ENCODE results near the gene SH3BP5.

The SH3BP5 gene

DNA sequence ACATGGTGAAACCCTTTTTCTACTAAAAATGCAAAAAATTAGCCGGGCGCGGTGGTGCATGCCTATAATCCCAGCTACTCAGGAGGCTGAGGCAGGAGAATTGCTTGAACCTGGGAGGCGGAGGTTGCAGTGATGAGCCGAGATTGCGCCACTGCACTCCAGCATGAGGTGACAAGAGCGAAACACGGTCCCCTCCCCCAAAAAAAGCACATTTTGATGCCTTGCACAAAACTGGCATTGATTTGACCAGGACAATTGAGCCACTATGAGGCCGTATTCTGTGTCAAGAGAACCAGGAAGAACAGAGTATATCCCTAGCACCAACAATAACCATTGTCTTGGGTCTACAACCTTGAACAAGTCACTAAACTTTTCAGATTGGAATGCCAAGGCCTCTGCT, 50.6 kb downstream of the SH3BP5 start:
- intact Hi-C loops (cut with DNase I; ENCODE audit: low total_unique reads) = no loop called here
- DNase-seq = no peak
- no peak overlapping the region for H3K27ac ChIP-seq
- no peaks in the 10 kb centered on the region for H3K27me3 ChIP-seq
- no peaks in the 10 kb centered on the region for H3K9me3 ChIP-seq
- H3K36me3 ChIP-seq = no peaks in the 10 kb centered on the region
- H3K4me1 ChIP-seq = peaks cover 0 to 16% (median 10%) of the 10 kb centered on the region in 4 donors
- TF ChIP-seq, protein P1, sequence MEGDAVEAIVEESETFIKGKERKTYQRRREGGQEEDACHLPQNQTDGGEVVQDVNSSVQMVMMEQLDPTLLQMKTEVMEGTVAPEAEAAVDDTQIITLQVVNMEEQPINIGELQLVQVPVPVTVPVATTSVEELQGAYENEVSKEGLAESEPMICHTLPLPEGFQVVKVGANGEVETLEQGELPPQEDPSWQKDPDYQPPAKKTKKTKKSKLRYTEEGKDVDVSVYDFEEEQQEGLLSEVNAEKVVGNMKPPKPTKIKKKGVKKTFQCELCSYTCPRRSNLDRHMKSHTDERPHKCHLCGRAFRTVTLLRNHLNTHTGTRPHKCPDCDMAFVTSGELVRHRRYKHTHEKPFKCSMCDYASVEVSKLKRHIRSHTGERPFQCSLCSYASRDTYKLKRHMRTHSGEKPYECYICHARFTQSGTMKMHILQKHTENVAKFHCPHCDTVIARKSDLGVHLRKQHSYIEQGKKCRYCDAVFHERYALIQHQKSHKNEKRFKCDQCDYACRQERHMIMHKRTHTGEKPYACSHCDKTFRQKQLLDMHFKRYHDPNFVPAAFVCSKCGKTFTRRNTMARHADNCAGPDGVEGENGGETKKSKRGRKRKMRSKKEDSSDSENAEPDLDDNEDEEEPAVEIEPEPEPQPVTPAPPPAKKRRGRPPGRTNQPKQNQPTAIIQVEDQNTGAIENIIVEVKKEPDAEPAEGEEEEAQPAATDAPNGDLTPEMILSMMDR (IDR thresholded peaks at IDR 0.05) = no peak
- no peak overlapping the region for H3K4me3 ChIP-seq

DNA sequence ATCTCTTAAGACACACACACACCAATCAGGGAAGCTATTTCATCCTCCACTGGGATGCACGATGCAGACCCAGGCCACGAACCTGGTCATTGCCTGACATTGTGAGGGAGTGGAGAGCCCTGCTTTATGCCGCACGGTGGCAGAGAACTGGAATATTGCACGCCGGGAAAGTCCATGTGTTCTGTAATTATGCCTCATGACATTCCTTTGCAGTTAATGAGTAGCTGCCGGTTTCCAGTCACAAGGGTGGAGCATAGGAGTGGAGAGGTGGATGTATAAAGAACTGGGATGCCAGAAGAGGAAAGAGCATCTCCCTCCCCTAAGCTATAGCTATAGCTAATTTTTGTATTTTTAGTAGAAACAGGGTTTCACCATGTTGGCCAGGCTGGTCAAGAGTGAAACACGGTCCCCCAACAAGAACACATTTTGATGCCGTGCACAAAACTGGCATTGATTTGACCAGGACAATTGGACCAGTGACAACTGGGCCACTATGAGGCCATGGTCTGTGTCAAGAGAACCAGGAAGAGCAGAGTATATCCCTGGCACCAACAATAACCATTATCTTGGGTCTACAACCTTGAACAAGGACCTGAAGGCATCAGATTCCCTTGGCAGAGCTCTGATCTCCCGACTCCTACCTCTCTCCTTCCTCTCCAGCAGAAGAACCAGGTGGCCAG, 51.4 kb downstream of the SH3BP5 start:
- no peak for DNase-seq
- Histone ChIP-seq H3K27me3 (no peaks in the 10 kb centered on the region), H3K36me3 (no peaks in the 10 kb centered on the region), H3K27ac (no peak overlapping the region), H3K4me1 (peaks cover 0 to 14% (median 4%) of the 10 kb centered on the region in 4 donors), H3K4me3 (no peak overlapping the region), H3K9me3 (no peaks in the 10 kb centered on the region)
- TF ChIP-seq, protein P1 (IDR thresholded peaks at IDR 0.05) = no peak
- intact Hi-C loops (cut with DNase I; ENCODE audit: low total_unique reads) = no loop called here

- Histone ChIP-seq H3K9me3 (no peaks in the 10 kb centered on the region), H3K4me1 (peaks cover 0 to 14% (median 3%) of the 10 kb centered on the region in 4 donors), H3K4me3 (no peak overlapping the region), H3K27me3 (no peaks in the 10 kb centered on the region), H3K36me3 (no peaks in the 10 kb centered on the region), H3K27ac (no peak overlapping the region)
- TF ChIP-seq, protein P1 (IDR thresholded peaks at IDR 0.05) = no peak
- peak in 1 of 2 donors; percentile 60 for DNase-seq
- intact Hi-C loops (cut with DNase I; ENCODE audit: low total_unique reads) = no loop called here
These were observed 52.5 kb downstream of the SH3BP5 start for GRCh38 chr3:15279671-15280402.

- Histone ChIP-seq H3K4me3 (no peak overlapping the region), H3K27ac (no peak overlapping the region), H3K36me3 (no peaks in the 10 kb centered on the region), H3K27me3 (no peaks in the 10 kb centered on the region), H3K4me1 (peaks cover 0 to 10% (median under 1%) of the 10 kb centered on the region in 4 donors), H3K9me3 (no peaks in the 10 kb centered on the region)
- TF ChIP-seq, protein P1 (IDR thresholded peaks at IDR 0.05) = no peak
- intact Hi-C loops (cut with DNase I; ENCODE audit: low total_unique reads) = no loop called here
- DNase-seq = no peak
These were observed 53.2 kb downstream of the SH3BP5 start for GRCh38 chr3:15279205-15279604.

DNA sequence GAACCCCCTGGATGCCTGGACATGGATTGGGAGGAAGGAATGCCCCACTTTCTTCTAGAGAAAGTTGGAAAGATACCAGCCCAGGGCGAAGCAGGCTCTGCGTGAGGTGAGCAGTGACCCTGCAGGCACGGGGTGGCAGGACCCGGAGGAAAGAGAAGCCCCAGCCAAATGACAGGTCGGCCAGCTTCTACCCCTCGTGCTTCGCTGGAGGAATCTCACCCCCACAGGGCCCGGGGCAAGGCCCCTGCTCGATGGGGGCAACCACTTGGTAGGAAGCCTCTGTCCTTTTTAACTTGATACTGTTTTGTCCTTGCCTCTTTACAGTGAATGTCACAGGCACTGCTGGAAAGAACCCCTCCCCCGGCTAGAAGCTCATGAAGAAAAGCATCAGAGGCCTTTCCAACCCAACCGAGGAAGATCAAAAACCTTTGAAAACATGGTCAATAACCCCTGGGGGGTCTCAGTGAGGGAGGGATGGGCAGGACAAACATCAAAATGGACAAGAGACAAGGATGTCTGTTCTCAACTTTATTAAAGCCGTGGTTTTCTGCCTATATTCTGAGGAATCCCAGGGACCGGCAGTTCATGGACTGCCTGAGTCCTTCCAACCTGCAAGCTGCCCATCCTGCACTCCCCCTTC, 54.4 kb downstream of the SH3BP5 start:
- Histone ChIP-seq H3K36me3 (no peaks in the 10 kb centered on the region), H3K9me3 (no peaks in the 10 kb centered on the region), H3K4me1 (peaks cover 0 to 10% (median 0%) of the 10 kb centered on the region in 4 donors), H3K27me3 (no peaks in the 10 kb centered on the region), H3K4me3 (no peak overlapping the region), H3K27ac (no peak overlapping the region)
- peak in 1 of 2 donors; percentile 55 for DNase-seq
- intact Hi-C loops (cut with DNase I; ENCODE audit: low total_unique reads) = no loop called here
- TF ChIP-seq, protein P1 (IDR thresholded peaks at IDR 0.05) = no peak
